WERI-Rb-1 (cell line): ENCODE results near the gene TTC34.

Experiments used
- DNase-seq: peaks from one replicate; pipeline ENCODE4 v3.0.0-alpha.2; 2020
- H3K27ac ChIP-seq: fragments of 250-450 bp; sonication (Bioruptor Pico); 2 replicates; pipeline ENCODE4 v1.5.1; 2020; ENCODE audit warnings: mild to moderate bottlenecking, moderate library complexity
- H3K27me3 ChIP-seq: fragments of 250-450 bp; sonication (Bioruptor Pico); 2 replicates; pipeline ENCODE4 v1.5.1; 2021; ENCODE audit warnings: mild to moderate bottlenecking, low read depth, moderate library complexity; ENCODE audit not compliant: insufficient read depth, severe bottlenecking
- H3K36me3 ChIP-seq: fragments of 250-450 bp; sonication (Bioruptor Pico); 2 replicates; pipeline ENCODE4 v1.5.1; 2020; ENCODE audit warnings: mild to moderate bottlenecking, moderate library complexity
- H3K4me3 ChIP-seq: 2 replicates; pipeline ENCODE4 v1.5.1; 2011; ENCODE audit warnings: low read depth, mild to moderate bottlenecking, control low read depth, low read length
- H3K9me3 ChIP-seq: fragments of 250-450 bp; sonication (Bioruptor Pico); 2 replicates; pipeline ENCODE4 v1.5.1; 2021; ENCODE audit warnings: mild to moderate bottlenecking, moderate library complexity; ENCODE audit not compliant: severe bottlenecking
- CTCF ChIP-seq: IDR thresholded peaks from 2 replicates; pipeline ENCODE4 v1.5.1; 2011; ENCODE audit warnings: low read depth, mild to moderate bottlenecking, control low read depth, inconsistent platforms, low read length

Gene TTC34

DNA sequence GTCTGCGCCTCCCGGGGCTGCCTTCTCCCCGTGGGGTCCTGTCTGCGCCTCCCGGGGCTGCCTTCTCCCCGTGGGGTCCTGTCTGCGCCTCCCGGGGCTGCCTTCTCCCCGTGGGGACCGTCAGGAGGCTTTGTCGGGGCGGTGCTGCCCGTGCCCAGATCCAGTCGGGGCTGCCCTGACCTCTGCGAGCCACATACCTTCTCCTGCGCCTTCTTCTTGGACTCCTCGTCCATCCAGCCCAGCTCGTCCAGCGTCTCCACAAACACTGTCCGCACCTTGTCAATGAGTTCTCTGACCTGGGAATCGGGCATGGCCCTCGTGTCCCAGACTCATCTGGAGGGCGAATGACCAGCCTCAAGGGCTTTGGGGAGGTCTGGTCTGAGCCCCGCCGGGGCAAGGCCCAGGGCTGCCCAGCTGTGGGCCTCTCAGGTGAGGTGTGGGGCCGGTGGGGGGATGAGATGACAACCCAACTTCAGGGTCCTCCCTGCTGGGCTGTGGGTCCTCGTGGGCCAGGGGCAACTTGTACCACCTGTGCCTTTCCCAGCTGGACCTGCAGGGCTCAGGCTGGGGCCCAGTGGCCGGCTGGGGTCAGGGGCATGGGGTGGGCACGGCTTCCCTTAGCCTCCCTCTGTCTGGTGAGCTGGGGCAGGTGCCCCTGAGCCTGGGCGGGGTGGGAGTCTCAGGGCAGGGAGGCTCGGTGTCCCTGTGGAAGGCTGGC lies 205.5 kb downstream of the TTC34 start:
- Histone ChIP-seq H3K9me3 (peaks cover 15% of the 10 kb centered on the region), H3K27ac (no peak overlapping the region), H3K27me3 (peaks cover 73% of the 10 kb centered on the region), H3K4me3 (no peak overlapping the region), H3K36me3 (no peaks in the 10 kb centered on the region)
- DNase-seq: no peak
- TF ChIP-seq CTCF: no peak

GRCh38 chr1:2595261-2595811 lies 206.2 kb downstream of the TTC34 start:
- Histone ChIP-seq H3K9me3 (peaks cover 11% of the 10 kb centered on the region), H3K36me3 (no peaks in the 10 kb centered on the region), H3K4me3 (no peak overlapping the region), H3K27me3 (peaks cover 69% of the 10 kb centered on the region), H3K27ac (no peak overlapping the region)
- TF ChIP-seq CTCF: no peak
- no peak for DNase-seq

DNA sequence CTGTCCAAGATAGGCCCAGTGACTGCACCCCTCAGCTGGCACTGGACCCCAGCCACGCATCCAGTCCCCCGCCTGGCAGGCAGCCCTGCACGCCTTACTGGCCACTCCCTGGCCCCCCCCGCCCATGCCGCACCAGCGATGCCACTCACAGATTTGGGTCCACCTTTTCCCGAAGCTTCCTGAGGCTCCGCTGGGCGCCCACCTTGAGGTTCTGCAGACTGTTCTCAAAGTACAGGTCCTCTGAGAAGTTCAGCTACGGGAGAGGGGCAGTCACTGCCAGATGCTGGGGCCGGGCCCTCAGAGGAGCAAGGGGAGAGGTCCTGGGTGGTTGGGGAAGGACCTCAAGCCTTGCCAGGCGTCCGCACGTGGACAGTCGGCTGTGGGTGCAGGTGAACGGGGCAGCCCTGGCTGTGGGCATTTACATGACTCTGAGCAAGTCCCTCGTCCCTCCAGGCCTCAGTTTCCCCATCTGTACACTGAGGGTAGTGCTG lies 206.8 kb downstream of the TTC34 start:
- DNase-seq: no peak
- peaks cover 63% of the 10 kb centered on the region for H3K27me3 ChIP-seq

GRCh38 chr1:2594001-2594640 lies 207.4 kb downstream of the TTC34 start:
- H3K27ac ChIP-seq: no peak overlapping the region
- no peak for DNase-seq
- H3K4me3 ChIP-seq: no peak overlapping the region
- no peaks in the 10 kb centered on the region for H3K36me3 ChIP-seq
- TF ChIP-seq CTCF: no peak
- peaks cover 11% of the 10 kb centered on the region for H3K9me3 ChIP-seq
- H3K27me3 ChIP-seq: peaks cover 58% of the 10 kb centered on the region

More for the DNA sequence above, 206.8 kb downstream of the TTC34 start:
- peaks cover 11% of the 10 kb centered on the region for H3K9me3 ChIP-seq
- H3K4me3 ChIP-seq: no peak overlapping the region
- H3K27ac ChIP-seq: no peak overlapping the region
- H3K36me3 ChIP-seq: no peaks in the 10 kb centered on the region
- TF ChIP-seq CTCF: no peak

GRCh38 chr1:2593251-2593878 lies 208.1 kb downstream of the TTC34 start:
- Histone ChIP-seq H3K27ac (no peak overlapping the region), H3K27me3 (peaks cover 51% of the 10 kb centered on the region), H3K4me3 (no peak overlapping the region), H3K36me3 (no peaks in the 10 kb centered on the region), H3K9me3 (peaks cover 7% of the 10 kb centered on the region)
- no peak for DNase-seq
- TF ChIP-seq CTCF: no peak
